H9 (cell line): ENCODE results near the gene GJB2. TPM values are rescaled to one million over a fixed set of nuclear protein-coding genes. Genes with fewer than 3 reads are reported as not detected.

Source experiments
- DNase-seq: peaks from one replicate; pipeline ENCODE4 v3.0.0-alpha.2; 2017
- H2AFZ ChIP-seq: one replicate; pipeline ENCODE4 v1.6.1; 2013; ENCODE audit warnings: mild to moderate bottlenecking, low read length, control low read depth, moderate library complexity
- H2AK5ac ChIP-seq: 2 replicates; pipeline ENCODE4 v1.6.1; 2013; ENCODE audit warnings: low read length, control low read depth, mixed read lengths; ENCODE audit not compliant: insufficient read length
- H2BK120ac ChIP-seq: one replicate; pipeline ENCODE4 v1.6.1; 2013; ENCODE audit warnings: low read depth, mild to moderate bottlenecking, low read length, control low read depth, inconsistent platforms; ENCODE audit not compliant: poor library complexity, severe bottlenecking
- H2BK12ac ChIP-seq: 2 replicates; pipeline ENCODE4 v1.6.1; 2013; ENCODE audit warnings: low read length, control low read depth, mixed read lengths, low read depth; ENCODE audit not compliant: insufficient read length
- H2BK15ac ChIP-seq: 2 replicates; pipeline ENCODE4 v1.6.1; 2013; ENCODE audit warnings: low read depth, low read length, control low read depth
- H2BK20ac ChIP-seq: one replicate; pipeline ENCODE4 v1.6.1; 2013; ENCODE audit warnings: low read depth, mild to moderate bottlenecking, low read length, control low read depth, inconsistent platforms; ENCODE audit not compliant: poor library complexity, severe bottlenecking
- H2BK5ac ChIP-seq: 2 replicates; pipeline ENCODE4 v1.6.1; 2013; ENCODE audit warnings: low read length, control low read depth, mixed read lengths; ENCODE audit not compliant: insufficient read length
- H3K14ac ChIP-seq: 2 replicates; pipeline ENCODE4 v1.6.1; 2013; ENCODE audit warnings: low read length, control low read depth; ENCODE audit not compliant: insufficient read depth
- H3K18ac ChIP-seq: 2 replicates; pipeline ENCODE4 v1.6.1; 2013; ENCODE audit warnings: low read depth, mild to moderate bottlenecking, mixed read lengths, low read length, control low read depth; ENCODE audit not compliant: insufficient read length
- H3K23ac ChIP-seq: 2 replicates; pipeline ENCODE4 v1.6.1; 2013; ENCODE audit warnings: low read length, control low read depth, mixed read lengths, low read depth; ENCODE audit not compliant: insufficient read length
- H3K23me2 ChIP-seq: 2 replicates; pipeline ENCODE4 v1.6.1; 2013; ENCODE audit warnings: low read depth, mild to moderate bottlenecking, mixed read lengths, low read length, control low read depth; ENCODE audit not compliant: insufficient read length, poor library complexity, severe bottlenecking
- H3K27ac ChIP-seq: 2 replicates; pipeline ENCODE4 v1.5.1; 2013; ENCODE audit warnings: low read length, control low read depth, mixed read lengths, low read depth; ENCODE audit not compliant: insufficient read length
- H3K27me3 ChIP-seq: 2 replicates; pipeline ENCODE4 v1.6.1; 2013; ENCODE audit warnings: low read length, control low read depth, inconsistent platforms; ENCODE audit not compliant: insufficient read depth
- H3K4ac ChIP-seq: 2 replicates; pipeline ENCODE4 v1.6.1; 2013; ENCODE audit warnings: low read depth, mild to moderate bottlenecking, control low read depth, inconsistent platforms, low read length, moderate library complexity
- H3K4me1 ChIP-seq: 2 replicates; pipeline ENCODE4 v1.6.1; 2013; ENCODE audit warnings: low read length, control low read depth, inconsistent platforms; ENCODE audit not compliant: insufficient read depth
- H3K4me2 ChIP-seq: 2 replicates; pipeline ENCODE4 v1.6.1; 2013; ENCODE audit warnings: low read length, control low read depth, mixed read lengths; ENCODE audit not compliant: insufficient read length, insufficient read depth
- H3K56ac ChIP-seq: 2 replicates; pipeline ENCODE4 v1.6.1; 2013; ENCODE audit warnings: low read depth, mild to moderate bottlenecking, mixed read lengths, low read length, control low read depth; ENCODE audit not compliant: insufficient read length
- H3K79me1 ChIP-seq: 2 replicates; pipeline ENCODE4 v1.6.1; 2013; ENCODE audit warnings: low read depth, mild to moderate bottlenecking, moderate library complexity, low read length, control low read depth, inconsistent platforms; ENCODE audit not compliant: insufficient read depth, poor library complexity, severe bottlenecking
- H3K79me2 ChIP-seq: 2 replicates; pipeline ENCODE4 v1.6.1; 2013; ENCODE audit warnings: low read length, control low read depth, inconsistent platforms; ENCODE audit not compliant: insufficient read depth
- H3K9ac ChIP-seq: 2 replicates; pipeline ENCODE4 v1.6.1; 2013; ENCODE audit warnings: low read length, control low read depth, mixed read lengths; ENCODE audit not compliant: insufficient read length; ENCODE audit errors: extremely low read depth
- H3K9me3 ChIP-seq: one replicate; pipeline ENCODE4 v1.6.1; 2013; ENCODE audit warnings: low read depth, low read length, inconsistent platforms; ENCODE audit not compliant: control insufficient read depth
- H3T11ph ChIP-seq: one replicate; pipeline ENCODE4 v1.6.1; 2013; ENCODE audit warnings: mild to moderate bottlenecking, low read length, control low read depth, inconsistent platforms
- H4K20me1 ChIP-seq: one replicate; pipeline ENCODE4 v1.6.1; 2013; ENCODE audit not compliant: control insufficient read depth, insufficient read length, insufficient read depth
- H4K5ac ChIP-seq: 2 replicates; pipeline ENCODE4 v1.6.1; 2013; ENCODE audit warnings: low read depth, mild to moderate bottlenecking, mixed read lengths, low read length, control low read depth; ENCODE audit not compliant: insufficient read length
- H4K8ac ChIP-seq: replicated peaks from 2 replicates; pipeline ENCODE4 v1.6.1; 2013; ENCODE audit warnings: low read length, control low read depth, mixed read lengths, low read depth; ENCODE audit not compliant: insufficient read length
- H4K91ac ChIP-seq: 2 replicates; pipeline ENCODE4 v1.6.1; 2013; ENCODE audit warnings: low read depth, mild to moderate bottlenecking, moderate library complexity, mixed read lengths, low read length, control low read depth; ENCODE audit not compliant: insufficient read length
- H3K27ac Mint-ChIP-seq, 3 experiments: 2 replicates in 2 of 3; 3 replicates in 1 of 3; pipeline ENCODE4 v1.8.0; 2020 to 2021; ENCODE audit warnings: mixed read lengths in 3 of 3, mild to moderate bottlenecking in 1 of 3, moderate library complexity in 1 of 3
- H3K27me3 Mint-ChIP-seq: 2 replicates; pipeline ENCODE4 v1.8.0; 2021; ENCODE audit warnings: low read depth, mild to moderate bottlenecking, moderate library complexity, mixed read lengths
- H3K36me3 Mint-ChIP-seq, 3 experiments: 2 replicates in 2 of 3; 3 replicates in 1 of 3; pipeline ENCODE4 v1.8.0; 2020 to 2021; ENCODE audit warnings: low read depth in 3 of 3, mixed read lengths in 3 of 3; ENCODE audit not compliant: insufficient read depth in 1 of 3
- H3K4me1 Mint-ChIP-seq, 2 experiments: 2 replicates each; pipeline ENCODE4 v1.8.0; 2020; ENCODE audit warnings: mixed read lengths in 2 of 2
- H3K4me3 Mint-ChIP-seq, 2 experiments: 2 replicates in 1 of 2; 3 replicates in 1 of 2; pipeline ENCODE4 v1.8.0; 2020 to 2021; ENCODE audit warnings: mild to moderate bottlenecking in 2 of 2, mixed read lengths in 2 of 2, moderate library complexity in 1 of 2
- H3K9me3 Mint-ChIP-seq, 2 experiments: 2 replicates in 1 of 2; 3 replicates in 1 of 2; pipeline ENCODE4 v1.8.0; 2020; ENCODE audit warnings: mild to moderate bottlenecking in 2 of 2, mixed read lengths in 2 of 2, moderate library complexity in 1 of 2
- WGBS: extraction: QIAGEN DNeasy Blood & Tissue Kit; methylation state at CpG from one replicate; pipeline ENCODE4 v1.1.7; 2013; ENCODE audit warnings: missing lambda C conversion rate, low lambda C conversion rate, mixed read lengths; ENCODE audit not compliant: insufficient read length; ENCODE audit errors: extremely low coverage; 5-methylcytosine and 5-hydroxymethylcytosine counted together
- total RNA-seq: library from RNA; stranded (reverse); gene quantifications from 2 replicates; pipeline ENCODE4 v1.2.1, GENCODE V29; 2021
- TF ChIP-seq, protein P1 (sequence below): fragments of 200-600 bp; sonication (generic); conservative IDR thresholded peaks from 3 replicates; pipeline ENCODE4 v1.8.0; 2021; ENCODE audit warnings: antibody characterized with exemption, mild to moderate bottlenecking

GJB2 gene
- total RNA-seq, 1 experiment from 2014 or later, result 0.28 TPM

- Mint-ChIP-seq H3K27me3 (peaks cover 54% of the 10 kb centered on the region), H3K4me1 (no peaks in the 10 kb centered on the region; a peak in 2 of 4 replicates), H3K27ac (no peak overlapping the region), H3K4me3 (no peak overlapping the region), H3K36me3 (no peaks in the 10 kb centered on the region), H3K9me3 (peaks cover 0 to 3% of the 10 kb centered on the region in 2 experiments; a peak in 1 of 5 replicates)
- no peak for DNase-seq
- Histone ChIP-seq H2BK15ac (no peak overlapping the region), H2BK5ac (no peak overlapping the region), H4K91ac (no peak overlapping the region), H3K9me3 (no peaks in the 10 kb centered on the region), H3K56ac (no peak overlapping the region), H3K18ac (no peak overlapping the region), H2BK12ac (no peak overlapping the region), H2BK120ac (no peak overlapping the region), H3K23ac (no peak overlapping the region), H2AK5ac (no peak overlapping the region), H3K27me3 (peaks cover 12% of the 10 kb centered on the region; the same call in 1 of the 2 replicates), H4K8ac (no peak overlapping the region), H3K4ac (no peak overlapping the region), H4K5ac (no peak overlapping the region), H3K4me2 (no peak overlapping the region), H2BK20ac (no peak overlapping the region), H3K4me1 (no peaks in the 10 kb centered on the region), H2AFZ (no peak overlapping the region), H4K20me1 (no peaks in the 10 kb centered on the region), H3K27ac (no peak overlapping the region), H3T11ph (no peak overlapping the region), H3K23me2 (peaks cover 2% of the 10 kb centered on the region), H3K79me1 (no peaks in the 10 kb centered on the region), H3K79me2 (no peaks in the 10 kb centered on the region), H3K14ac (no peak overlapping the region), H3K9ac (no peak overlapping the region)
- WGBS, result no CpG with 5 or more reads among the region's 11 CpGs
- TF ChIP-seq, protein P1, sequence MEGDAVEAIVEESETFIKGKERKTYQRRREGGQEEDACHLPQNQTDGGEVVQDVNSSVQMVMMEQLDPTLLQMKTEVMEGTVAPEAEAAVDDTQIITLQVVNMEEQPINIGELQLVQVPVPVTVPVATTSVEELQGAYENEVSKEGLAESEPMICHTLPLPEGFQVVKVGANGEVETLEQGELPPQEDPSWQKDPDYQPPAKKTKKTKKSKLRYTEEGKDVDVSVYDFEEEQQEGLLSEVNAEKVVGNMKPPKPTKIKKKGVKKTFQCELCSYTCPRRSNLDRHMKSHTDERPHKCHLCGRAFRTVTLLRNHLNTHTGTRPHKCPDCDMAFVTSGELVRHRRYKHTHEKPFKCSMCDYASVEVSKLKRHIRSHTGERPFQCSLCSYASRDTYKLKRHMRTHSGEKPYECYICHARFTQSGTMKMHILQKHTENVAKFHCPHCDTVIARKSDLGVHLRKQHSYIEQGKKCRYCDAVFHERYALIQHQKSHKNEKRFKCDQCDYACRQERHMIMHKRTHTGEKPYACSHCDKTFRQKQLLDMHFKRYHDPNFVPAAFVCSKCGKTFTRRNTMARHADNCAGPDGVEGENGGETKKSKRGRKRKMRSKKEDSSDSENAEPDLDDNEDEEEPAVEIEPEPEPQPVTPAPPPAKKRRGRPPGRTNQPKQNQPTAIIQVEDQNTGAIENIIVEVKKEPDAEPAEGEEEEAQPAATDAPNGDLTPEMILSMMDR, result no peak
Measured at GRCh38 chr13:20165417-20166257, 27.1 kb downstream of the GJB2 start.
